GM23338 (cell line): ENCODE measurements around the gene CDK5RAP2.

Experiments
- CREB1 ChIP-seq: fragments of 250-450 bp; sonication (Bioruptor Pico); IDR thresholded peaks from 2 replicates; pipeline ENCODE4 v1.5.0; 2020; ENCODE audit warnings: low read depth, mild to moderate bottlenecking, moderate library complexity
- ETS1 ChIP-seq: IDR thresholded peaks from 2 replicates; pipeline ENCODE4 v1.6.1; 2016; ENCODE audit warnings: antibody characterized with exemption
- EZH2 ChIP-seq: fragments of 200-600 bp; sonication (generic); IDR thresholded peaks from one replicate; pipeline ENCODE4 v1.8.0; 2017; ENCODE audit warnings: antibody characterized with exemption, mild to moderate bottlenecking, low read depth; ENCODE audit not compliant: unreplicated experiment
- EZH2phosphoT487 ChIP-seq: fragments of 200-600 bp; sonication (generic); IDR thresholded peaks from one replicate; pipeline ENCODE4 v1.8.1; 2018; ENCODE audit warnings: antibody characterized with exemption; ENCODE audit not compliant: unreplicated experiment
- JUNB ChIP-seq: IDR thresholded peaks from one replicate; pipeline ENCODE4 v1.6.1; 2016; ENCODE audit warnings: antibody characterized with exemption; ENCODE audit not compliant: unreplicated experiment
- NANOG ChIP-seq: IDR thresholded peaks from 2 replicates; pipeline ENCODE4 v1.6.1; 2016; ENCODE audit warnings: antibody characterized with exemption, borderline replicate concordance
- POLR2AphosphoS5 ChIP-seq: IDR thresholded peaks from 2 replicates; pipeline ENCODE4 v1.6.1; 2016; ENCODE audit warnings: antibody characterized with exemption, low read depth
- STAT1 ChIP-seq: IDR thresholded peaks from one replicate; pipeline ENCODE4 v1.6.1; 2016; ENCODE audit warnings: antibody characterized with exemption; ENCODE audit not compliant: unreplicated experiment
- ZNF114 ChIP-seq: fragments of 250-450 bp; sonication (Bioruptor Pico); IDR thresholded peaks from 2 replicates; pipeline ENCODE4 v1.5.0; 2020; ENCODE audit warnings: mild to moderate bottlenecking, moderate library complexity
- ZNF331 ChIP-seq: fragments of 250-450 bp; sonication (Bioruptor Pico); IDR thresholded peaks from 2 replicates; pipeline ENCODE4 v1.5.0; 2020; ENCODE audit warnings: low read depth, mild to moderate bottlenecking, moderate library complexity
- ZNF462 ChIP-seq: fragments of 250-450 bp; sonication (Bioruptor Pico); IDR thresholded peaks from 2 replicates; pipeline ENCODE4 v1.5.0; 2020; ENCODE audit warnings: mild to moderate bottlenecking, moderate library complexity
- TF ChIP-seq, protein P1 (sequence below), 2 experiments: fragments of 200-600 bp in 1 of 2; sonication (generic) in 1 of 2; conservative IDR thresholded peaks; 2 replicates each; pipeline versions ENCODE4 v1.5.1 to v1.6.1; 2016 to 2017; ENCODE audit warnings: antibody characterized with exemption in 2 of 2, low read depth in 2 of 2, mild to moderate bottlenecking in 2 of 2, moderate library complexity in 1 of 2
- TF ChIP-seq, protein P2 (sequence below): IDR thresholded peaks from one replicate; pipeline ENCODE4 v1.6.1; 2018; ENCODE audit warnings: antibody characterized with exemption; ENCODE audit not compliant: unreplicated experiment

DNA sequence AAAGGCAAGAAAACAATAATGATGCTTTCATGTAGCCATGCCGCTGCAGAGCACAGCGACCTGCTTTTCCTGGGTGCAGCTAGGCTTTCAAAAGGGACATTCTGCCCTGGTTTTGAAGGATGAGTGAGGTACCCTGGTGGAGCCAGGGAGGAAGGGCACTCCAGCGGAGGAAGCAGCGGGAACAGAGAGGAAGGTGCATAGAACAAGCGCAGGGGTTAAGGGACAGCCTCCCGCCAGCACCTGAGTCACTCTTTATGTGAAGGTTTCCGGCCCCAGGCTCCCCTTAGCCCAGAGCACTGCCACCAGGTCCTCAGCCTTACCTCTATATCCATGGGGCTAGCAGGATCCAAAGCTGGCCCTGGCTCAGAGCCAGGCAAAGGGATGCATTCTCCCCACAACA is 221.1 kb downstream of the CDK5RAP2 start:
- TF ChIP-seq, protein P1, sequence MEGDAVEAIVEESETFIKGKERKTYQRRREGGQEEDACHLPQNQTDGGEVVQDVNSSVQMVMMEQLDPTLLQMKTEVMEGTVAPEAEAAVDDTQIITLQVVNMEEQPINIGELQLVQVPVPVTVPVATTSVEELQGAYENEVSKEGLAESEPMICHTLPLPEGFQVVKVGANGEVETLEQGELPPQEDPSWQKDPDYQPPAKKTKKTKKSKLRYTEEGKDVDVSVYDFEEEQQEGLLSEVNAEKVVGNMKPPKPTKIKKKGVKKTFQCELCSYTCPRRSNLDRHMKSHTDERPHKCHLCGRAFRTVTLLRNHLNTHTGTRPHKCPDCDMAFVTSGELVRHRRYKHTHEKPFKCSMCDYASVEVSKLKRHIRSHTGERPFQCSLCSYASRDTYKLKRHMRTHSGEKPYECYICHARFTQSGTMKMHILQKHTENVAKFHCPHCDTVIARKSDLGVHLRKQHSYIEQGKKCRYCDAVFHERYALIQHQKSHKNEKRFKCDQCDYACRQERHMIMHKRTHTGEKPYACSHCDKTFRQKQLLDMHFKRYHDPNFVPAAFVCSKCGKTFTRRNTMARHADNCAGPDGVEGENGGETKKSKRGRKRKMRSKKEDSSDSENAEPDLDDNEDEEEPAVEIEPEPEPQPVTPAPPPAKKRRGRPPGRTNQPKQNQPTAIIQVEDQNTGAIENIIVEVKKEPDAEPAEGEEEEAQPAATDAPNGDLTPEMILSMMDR (conservative IDR thresholded peaks at IDR 0.05; ENCODE audit: low read depth in 2 of 2), result peak; percentile 23 to 30
- TF ChIP-seq EZH2, result no peak
- TF ChIP-seq, protein P2, sequence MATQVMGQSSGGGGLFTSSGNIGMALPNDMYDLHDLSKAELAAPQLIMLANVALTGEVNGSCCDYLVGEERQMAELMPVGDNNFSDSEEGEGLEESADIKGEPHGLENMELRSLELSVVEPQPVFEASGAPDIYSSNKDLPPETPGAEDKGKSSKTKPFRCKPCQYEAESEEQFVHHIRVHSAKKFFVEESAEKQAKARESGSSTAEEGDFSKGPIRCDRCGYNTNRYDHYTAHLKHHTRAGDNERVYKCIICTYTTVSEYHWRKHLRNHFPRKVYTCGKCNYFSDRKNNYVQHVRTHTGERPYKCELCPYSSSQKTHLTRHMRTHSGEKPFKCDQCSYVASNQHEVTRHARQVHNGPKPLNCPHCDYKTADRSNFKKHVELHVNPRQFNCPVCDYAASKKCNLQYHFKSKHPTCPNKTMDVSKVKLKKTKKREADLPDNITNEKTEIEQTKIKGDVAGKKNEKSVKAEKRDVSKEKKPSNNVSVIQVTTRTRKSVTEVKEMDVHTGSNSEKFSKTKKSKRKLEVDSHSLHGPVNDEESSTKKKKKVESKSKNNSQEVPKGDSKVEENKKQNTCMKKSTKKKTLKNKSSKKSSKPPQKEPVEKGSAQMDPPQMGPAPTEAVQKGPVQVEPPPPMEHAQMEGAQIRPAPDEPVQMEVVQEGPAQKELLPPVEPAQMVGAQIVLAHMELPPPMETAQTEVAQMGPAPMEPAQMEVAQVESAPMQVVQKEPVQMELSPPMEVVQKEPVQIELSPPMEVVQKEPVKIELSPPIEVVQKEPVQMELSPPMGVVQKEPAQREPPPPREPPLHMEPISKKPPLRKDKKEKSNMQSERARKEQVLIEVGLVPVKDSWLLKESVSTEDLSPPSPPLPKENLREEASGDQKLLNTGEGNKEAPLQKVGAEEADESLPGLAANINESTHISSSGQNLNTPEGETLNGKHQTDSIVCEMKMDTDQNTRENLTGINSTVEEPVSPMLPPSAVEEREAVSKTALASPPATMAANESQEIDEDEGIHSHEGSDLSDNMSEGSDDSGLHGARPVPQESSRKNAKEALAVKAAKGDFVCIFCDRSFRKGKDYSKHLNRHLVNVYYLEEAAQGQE, result no peak
- TF ChIP-seq POLR2AphosphoS5, result no peak
- TF ChIP-seq CREB1 (CRISPR knock-in tag), result no peak
- TF ChIP-seq ETS1, result no peak
- no peak for TF ChIP-seq STAT1
- TF ChIP-seq JUNB, result no peak
- TF ChIP-seq NANOG, result no peak
- TF ChIP-seq EZH2phosphoT487, result no peak
- TF ChIP-seq ZNF114 (CRISPR knock-in tag), result no peak
- no peak for TF ChIP-seq ZNF331
- no peak for TF ChIP-seq ZNF462 (CRISPR knock-in tag)
